Measurements from ENCODE around the gene THAP3.
"Not testable (repeated sequence)": the region's sequence is repeated elsewhere in the genome, so short reads cannot be mapped to it uniquely, and the experiment has no call there.

THAP3 gene

GRCh38 chr1:6591644-6592043 is 33.0 kb upstream of the THAP3 start:
- DNase-seq, result no peak

GRCh38 chr1:6592441-6592840 is 32.2 kb upstream of the THAP3 start:
- DNase-seq, result no peak

GRCh38 chr1:6592865-6593593 is 31.6 kb upstream of the THAP3 start:
- no peak for DNase-seq

- DNase-seq, result no peak
These were observed 30.9 kb upstream of the THAP3 start for GRCh38 chr1:6593810-6594209.

- no peak for DNase-seq
These were observed 29.5 kb upstream of the THAP3 start for GRCh38 chr1:6594977-6595740.

GRCh38 chr1:6596351-6596750 is 28.3 kb upstream of the THAP3 start:
- no peak for DNase-seq

GRCh38 chr1:6596886-6597776 is 27.5 kb upstream of the THAP3 start:
- no peak for DNase-seq

- DNase-seq, result no peak
These were observed 26.9 kb upstream of the THAP3 start for GRCh38 chr1:6597777-6598131.

- DNase-seq, result peak; percentile 41
These were observed 25.3 kb upstream of the THAP3 start for GRCh38 chr1:6599141-6599975.

- not testable (repeated sequence) for DNase-seq
These were observed 24.7 kb upstream of the THAP3 start for GRCh38 chr1:6599991-6600390.

- DNase-seq, result no peak
These were observed 24.1 kb upstream of the THAP3 start for GRCh38 chr1:6600410-6601048.

GRCh38 chr1:6601049-6601922 is 23.4 kb upstream of the THAP3 start:
- peak; percentile 74 for DNase-seq

GRCh38 chr1:6601923-6602668 is 22.6 kb upstream of the THAP3 start:
- no peak for DNase-seq

GRCh38 chr1:6602669-6603237 is 21.9 kb upstream of the THAP3 start, which contains the start of gene KLHL21:
Gene KLHL21 (minus strand): TSS chr1:6602869. CDS start chr1:6602817, 52 bp downstream.
- peak; percentile 85 for DNase-seq

- peak; percentile 68 for DNase-seq
These were observed 21.3 kb upstream of the THAP3 start for GRCh38 chr1:6603238-6603914.

GRCh38 chr1:6603915-6604558 is 20.6 kb upstream of the THAP3 start:
- DNase-seq, result no peak

GRCh38 chr1:6612641-6613360 is 11.9 kb upstream of the THAP3 start:
- DNase-seq, result no peak
